SU-DHL-6 (cell line): ENCODE data around the gene SDK2.

Experiments
- H2AFZ ChIP-seq: fragments of 200-600 bp; sonication (generic); 2 replicates; pipeline ENCODE4 v1.6.1; 2014; ENCODE audit warnings: low read depth, mild to moderate bottlenecking, moderate library complexity, mixed read lengths, antibody characterized with exemption, low read length; ENCODE audit not compliant: severe bottlenecking
- H3F3A ChIP-seq: fragments of 200-600 bp; shearing (Covaris generic); 2 replicates; pipeline ENCODE4 v1.6.0; 2016; ENCODE audit warnings: antibody characterized with exemption, mild to moderate bottlenecking; ENCODE audit not compliant: insufficient read depth
- H3K27ac ChIP-seq: fragments of 200-600 bp; sonication (generic); 2 replicates; pipeline ENCODE4 v1.5.1; 2016; ENCODE audit warnings: low read depth, mild to moderate bottlenecking, low read length, moderate library complexity, mixed read lengths
- H3K27me3 ChIP-seq: fragments of 200-600 bp; sonication (generic), shearing (Covaris generic); 2 replicates; pipeline ENCODE4 v1.6.0; 2014; ENCODE audit warnings: mild to moderate bottlenecking, low read length
- H3K36me3 ChIP-seq: fragments of 200-600 bp; sonication (generic); 2 replicates; pipeline ENCODE4 v1.6.1; 2014; ENCODE audit warnings: mild to moderate bottlenecking, low read length, mixed read lengths
- H3K4me2 ChIP-seq: fragments of 300-600, 200-600 bp; shearing (Covaris generic), sonication (generic); 2 replicates; pipeline ENCODE4 v1.6.0; 2014; ENCODE audit warnings: low read length, low read depth, mild to moderate bottlenecking; ENCODE audit not compliant: poor library complexity, severe bottlenecking
- H3K4me3 ChIP-seq: fragments of 200-600 bp; sonication (generic); 2 replicates; pipeline ENCODE4 v1.5.1; 2014; ENCODE audit warnings: antibody characterized with exemption, low read length, mild to moderate bottlenecking, mixed read lengths; ENCODE audit not compliant: insufficient read depth, poor library complexity, severe bottlenecking
- H3K79me2 ChIP-seq: fragments of 200-600 bp; sonication (generic); 2 replicates; pipeline ENCODE4 v1.6.1; 2014; ENCODE audit warnings: mild to moderate bottlenecking, low read length, moderate library complexity; ENCODE audit not compliant: insufficient read depth
- H3K9ac ChIP-seq: fragments of 200-600 bp; sonication (generic); 2 replicates; pipeline ENCODE4 v1.7.0; 2014; ENCODE audit warnings: mild to moderate bottlenecking, low read length
- H3K9me2 ChIP-seq: fragments of 200-600 bp; sonication (generic); replicated peaks from 2 replicates; pipeline ENCODE4 v1.6.1; 2014; ENCODE audit warnings: low read length; ENCODE audit not compliant: insufficient read depth
- H3K9me3 ChIP-seq: fragments of 200-600 bp; sonication (generic); 2 replicates; pipeline ENCODE4 v1.6.1; 2014; ENCODE audit warnings: low read length, mixed read lengths; ENCODE audit not compliant: insufficient read depth
- H4K20me1 ChIP-seq: fragments of 200-600 bp; sonication (generic); 2 replicates; pipeline ENCODE4 v1.6.1; 2014; ENCODE audit warnings: low read depth, mild to moderate bottlenecking, antibody characterized with exemption, low read length, moderate library complexity, mixed read lengths
- CTCF ChIP-seq: fragments of 200-600 bp; sonication (generic); IDR thresholded peaks from one replicate; pipeline ENCODE4 v1.5.1; 2017; ENCODE audit warnings: antibody characterized with exemption, mild to moderate bottlenecking, low read length, moderate library complexity; ENCODE audit not compliant: insufficient read depth, poor library complexity, severe bottlenecking
- EZH2phosphoT487 ChIP-seq: fragments of 200-600 bp; sonication (generic), shearing (Covaris generic); conservative IDR thresholded peaks from 2 replicates; pipeline ENCODE4 v1.6.1; 2018; ENCODE audit warnings: mild to moderate bottlenecking, antibody characterized with exemption, low read length, moderate library complexity, mixed read lengths

Gene SDK2

GRCh38 chr17:73690676-73691075 is 46.4 kb upstream of the SDK2 start:
- H3K4me2 ChIP-seq = no peak overlapping the region
- no peaks in the 10 kb centered on the region for H3K36me3 ChIP-seq
- H3K9me2 ChIP-seq = no peaks in the 10 kb centered on the region
- no peak overlapping the region for H3K4me3 ChIP-seq
- no peak overlapping the region for H2AFZ ChIP-seq
- H3K79me2 ChIP-seq = no peaks in the 10 kb centered on the region
- H3K9me3 ChIP-seq = no peaks in the 10 kb centered on the region
- no peaks in the 10 kb centered on the region for H3F3A ChIP-seq
- no peak overlapping the region for H3K9ac ChIP-seq
- no peaks in the 10 kb centered on the region for H3K27me3 ChIP-seq
- H3K27ac ChIP-seq = no peak overlapping the region
- no peak for TF ChIP-seq CTCF
- no peaks in the 10 kb centered on the region for H4K20me1 ChIP-seq

GRCh38 chr17:73689596-73690275 is 45.5 kb upstream of the SDK2 start:
- Histone ChIP-seq H3K79me2 (no peaks in the 10 kb centered on the region), H3K27ac (no peak overlapping the region), H3F3A (no peaks in the 10 kb centered on the region), H3K9ac (no peak overlapping the region), H3K9me2 (no peaks in the 10 kb centered on the region), H3K27me3 (no peaks in the 10 kb centered on the region), H3K4me2 (no peak overlapping the region), H3K9me3 (no peaks in the 10 kb centered on the region), H4K20me1 (no peaks in the 10 kb centered on the region), H2AFZ (no peak overlapping the region), H3K36me3 (no peaks in the 10 kb centered on the region), H3K4me3 (no peak overlapping the region)
- TF ChIP-seq CTCF (no peak), EZH2phosphoT487 (no peak)

- no peaks in the 10 kb centered on the region for H3K36me3 ChIP-seq
- H3K27ac ChIP-seq = no peak overlapping the region
- H3K4me2 ChIP-seq = no peak overlapping the region
- H3F3A ChIP-seq = no peaks in the 10 kb centered on the region
- no peak overlapping the region for H3K9ac ChIP-seq
- no peaks in the 10 kb centered on the region for H4K20me1 ChIP-seq
- TF ChIP-seq EZH2phosphoT487 (no peak), CTCF (no peak)
- H2AFZ ChIP-seq = no peak overlapping the region
- H3K27me3 ChIP-seq = no peaks in the 10 kb centered on the region
- no peaks in the 10 kb centered on the region for H3K9me3 ChIP-seq
- H3K9me2 ChIP-seq = no peaks in the 10 kb centered on the region
- H3K4me3 ChIP-seq = no peak overlapping the region
- H3K79me2 ChIP-seq = no peaks in the 10 kb centered on the region
Observed at GRCh38 chr17:73686961-73687360, 42.7 kb upstream of the SDK2 start.

- Histone ChIP-seq H3K4me2 (no peak overlapping the region), H3K79me2 (no peaks in the 10 kb centered on the region), H3K27me3 (no peaks in the 10 kb centered on the region), H3K4me3 (no peak overlapping the region), H2AFZ (no peak overlapping the region), H3K27ac (no peak overlapping the region), H3K36me3 (no peaks in the 10 kb centered on the region), H3K9ac (no peak overlapping the region), H3K9me3 (no peaks in the 10 kb centered on the region), H3F3A (no peaks in the 10 kb centered on the region), H3K9me2 (no peaks in the 10 kb centered on the region), H4K20me1 (no peaks in the 10 kb centered on the region)
- no peak for TF ChIP-seq EZH2phosphoT487
- TF ChIP-seq CTCF = no peak
Observed at GRCh38 chr17:73686126-73686525, 41.9 kb upstream of the SDK2 start.
